Choroid plexus epithelial cell (primary cell): ENCODE data around the gene SAMD8.
"Not testable (repeated sequence)": the region's sequence is repeated elsewhere in the genome, so short reads cannot be mapped to it uniquely, and the experiment has no call there.

Source experiments
- DNase-seq: peaks from one replicate; pipeline ENCODE4 v3.0.0-alpha.2; 2010; ENCODE audit warnings: low read depth
- H3K4me3 ChIP-seq: 2 replicates; pipeline ENCODE4 v1.5.1; 2011; ENCODE audit warnings: low read depth, mild to moderate bottlenecking, control low read depth, low read length, moderate library complexity
- TF ChIP-seq, protein P1 (sequence below): conservative IDR thresholded peaks from 2 replicates; pipeline ENCODE4 v1.5.1; 2011; ENCODE audit warnings: low read depth, mild to moderate bottlenecking, control low read depth, inconsistent platforms, low read length, moderate library complexity

The SAMD8 gene

DNA sequence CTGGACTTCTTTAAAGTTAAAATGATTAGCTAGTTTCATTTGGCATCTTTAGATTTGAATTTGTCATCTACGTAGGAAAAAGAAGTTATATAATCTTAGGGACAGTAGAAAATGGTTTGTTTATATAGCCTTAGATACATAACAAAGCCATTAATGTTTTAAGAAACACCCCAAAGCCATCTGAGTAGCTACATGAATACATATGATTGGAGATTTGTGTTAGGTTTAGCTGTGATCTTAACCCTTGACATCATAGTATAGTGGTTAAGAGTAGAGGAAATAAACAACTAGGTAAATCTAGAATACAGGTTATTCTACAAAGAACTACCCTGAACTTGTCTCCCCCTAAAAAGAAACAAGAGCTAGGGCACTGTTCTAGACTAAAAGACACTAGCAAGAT, 18.1 kb downstream of the SAMD8 start:
- H3K4me3 ChIP-seq = no peak overlapping the region
- TF ChIP-seq, protein P1, sequence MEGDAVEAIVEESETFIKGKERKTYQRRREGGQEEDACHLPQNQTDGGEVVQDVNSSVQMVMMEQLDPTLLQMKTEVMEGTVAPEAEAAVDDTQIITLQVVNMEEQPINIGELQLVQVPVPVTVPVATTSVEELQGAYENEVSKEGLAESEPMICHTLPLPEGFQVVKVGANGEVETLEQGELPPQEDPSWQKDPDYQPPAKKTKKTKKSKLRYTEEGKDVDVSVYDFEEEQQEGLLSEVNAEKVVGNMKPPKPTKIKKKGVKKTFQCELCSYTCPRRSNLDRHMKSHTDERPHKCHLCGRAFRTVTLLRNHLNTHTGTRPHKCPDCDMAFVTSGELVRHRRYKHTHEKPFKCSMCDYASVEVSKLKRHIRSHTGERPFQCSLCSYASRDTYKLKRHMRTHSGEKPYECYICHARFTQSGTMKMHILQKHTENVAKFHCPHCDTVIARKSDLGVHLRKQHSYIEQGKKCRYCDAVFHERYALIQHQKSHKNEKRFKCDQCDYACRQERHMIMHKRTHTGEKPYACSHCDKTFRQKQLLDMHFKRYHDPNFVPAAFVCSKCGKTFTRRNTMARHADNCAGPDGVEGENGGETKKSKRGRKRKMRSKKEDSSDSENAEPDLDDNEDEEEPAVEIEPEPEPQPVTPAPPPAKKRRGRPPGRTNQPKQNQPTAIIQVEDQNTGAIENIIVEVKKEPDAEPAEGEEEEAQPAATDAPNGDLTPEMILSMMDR = no peak
- DNase-seq = no peak

DNA sequence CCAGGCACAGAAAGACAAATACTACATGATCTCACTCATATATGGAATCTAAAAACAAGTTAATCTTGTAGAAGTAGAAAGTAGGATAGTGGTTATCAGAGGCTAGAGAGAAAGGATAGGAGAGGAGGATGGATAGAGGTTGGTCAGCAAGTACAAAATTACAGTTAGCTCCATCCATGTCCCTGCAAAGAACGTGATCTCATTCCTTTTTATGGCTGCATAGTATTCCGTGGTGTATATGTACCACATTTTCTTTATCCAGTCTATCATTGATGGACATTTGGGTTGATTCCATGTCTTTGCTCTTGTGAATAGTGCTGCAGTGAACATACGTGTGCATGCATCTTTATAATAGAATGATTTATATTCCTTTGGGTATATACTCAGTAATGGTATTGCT, 22.2 kb downstream of the SAMD8 start:
- not testable (repeated sequence) for DNase-seq, H3K4me3 ChIP-seq

DNA sequence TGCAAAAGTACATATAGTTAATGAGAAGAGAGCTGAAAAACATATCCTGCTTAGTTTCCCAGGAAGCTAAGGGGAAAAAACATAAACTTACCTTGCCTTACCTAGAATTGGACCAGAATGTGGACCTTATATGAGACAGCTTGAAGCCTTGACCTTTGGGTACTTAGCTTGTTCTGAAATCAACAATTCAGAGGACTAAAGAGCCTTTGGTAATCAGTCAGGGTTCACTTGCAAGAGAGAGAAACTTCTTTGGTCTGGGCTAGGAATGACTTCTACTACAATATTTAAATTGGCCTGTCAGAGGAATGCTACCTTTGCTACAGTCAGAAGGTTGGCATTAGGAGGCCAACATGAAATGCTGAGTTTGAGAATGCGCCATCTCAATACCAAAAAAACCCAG, 24.9 kb downstream of the SAMD8 start:
- DNase-seq = no peak
- TF ChIP-seq, protein P1 = no peak

DNA sequence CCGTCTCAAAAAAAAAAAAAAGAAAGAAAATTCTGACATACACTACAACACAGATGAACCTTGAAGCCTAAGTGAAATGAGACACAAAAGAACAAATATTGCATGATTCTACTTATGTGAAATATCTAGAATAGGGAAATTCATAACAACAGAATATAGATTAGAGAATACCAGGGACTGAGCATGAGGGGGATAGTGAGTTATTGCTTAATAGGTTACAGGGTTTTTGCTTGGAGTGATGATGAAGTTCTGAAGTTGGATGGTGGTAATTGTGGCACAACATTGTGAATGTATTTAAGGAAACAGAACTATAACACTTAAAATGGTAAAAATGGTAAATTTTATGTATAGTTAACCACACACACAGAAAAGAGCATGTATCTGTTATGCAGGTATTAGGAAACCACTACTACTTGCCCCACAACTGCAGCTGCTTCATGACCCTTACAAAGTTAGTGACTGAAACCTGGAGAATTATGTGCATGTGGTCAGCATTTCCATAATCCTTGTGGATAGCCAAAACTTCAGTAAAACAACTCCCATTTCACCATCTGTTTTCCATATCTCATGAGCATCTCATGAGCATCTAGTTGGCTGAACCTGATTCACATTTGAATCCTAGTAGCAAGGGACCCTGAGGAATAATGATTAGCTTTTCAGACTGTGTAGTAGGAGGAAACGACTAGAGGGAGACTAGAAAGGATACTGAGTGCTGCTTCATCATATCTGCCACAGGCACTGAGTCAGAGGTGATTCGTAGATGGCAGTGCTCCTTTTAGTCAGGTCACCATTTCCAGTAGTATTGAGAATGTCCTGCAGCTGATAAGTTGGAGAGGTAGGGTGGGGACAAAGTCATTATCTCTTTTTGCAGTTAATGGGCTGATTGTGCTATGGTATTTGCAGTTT, 26.3 kb downstream of the SAMD8 start:
- H3K4me3 ChIP-seq = no peak overlapping the region
- TF ChIP-seq, protein P1 = no peak
- peak; percentile 37 for DNase-seq

More for the DNA sequence above, 24.9 kb downstream of the SAMD8 start:
- H3K4me3 ChIP-seq = no peak overlapping the region

DNA sequence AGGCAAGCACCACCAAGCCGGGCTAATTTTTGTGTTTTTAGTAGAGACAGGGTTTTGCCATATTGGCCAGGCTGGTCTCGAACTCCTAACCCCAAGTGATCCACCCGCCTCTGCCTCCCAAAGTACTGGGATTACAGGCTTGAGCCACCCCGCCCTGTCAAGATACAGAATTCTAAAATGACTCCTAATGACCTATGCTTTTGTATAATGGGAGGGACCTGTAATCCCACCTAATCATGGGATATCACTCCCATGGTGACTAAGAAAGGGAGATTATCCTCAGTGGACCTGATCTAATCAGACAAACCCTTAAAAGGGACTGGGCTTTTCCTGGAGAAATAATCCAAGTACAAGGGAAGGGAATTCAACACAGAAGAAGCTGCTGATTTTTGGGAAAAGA, 28.8 kb downstream of the SAMD8 start:
- no peak for DNase-seq
- TF ChIP-seq, protein P1 = no peak
- H3K4me3 ChIP-seq = no peak overlapping the region

DNA sequence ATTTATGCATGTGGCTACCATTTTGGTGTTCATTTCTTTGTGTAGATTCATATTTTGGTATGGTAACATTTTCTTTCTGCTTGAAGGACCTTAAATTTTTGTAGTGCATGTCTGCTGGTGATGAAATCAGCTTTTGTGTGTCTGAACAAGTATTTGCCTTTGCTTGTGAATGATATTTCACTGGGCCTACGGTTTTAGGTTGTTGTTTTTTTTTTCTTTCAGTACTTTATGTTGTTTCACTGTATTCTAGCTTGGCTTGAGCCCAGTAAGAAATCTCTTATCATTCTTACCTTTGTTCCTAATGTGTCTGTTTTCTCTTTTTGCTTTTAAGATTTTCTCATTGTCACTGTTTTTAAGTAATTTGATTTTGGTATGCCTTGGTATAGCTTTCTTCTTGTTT, 31.9 kb downstream of the SAMD8 start:
- TF ChIP-seq, protein P1 = no peak
- peak; percentile 67 for DNase-seq
- H3K4me3 ChIP-seq = no peak overlapping the region

DNA sequence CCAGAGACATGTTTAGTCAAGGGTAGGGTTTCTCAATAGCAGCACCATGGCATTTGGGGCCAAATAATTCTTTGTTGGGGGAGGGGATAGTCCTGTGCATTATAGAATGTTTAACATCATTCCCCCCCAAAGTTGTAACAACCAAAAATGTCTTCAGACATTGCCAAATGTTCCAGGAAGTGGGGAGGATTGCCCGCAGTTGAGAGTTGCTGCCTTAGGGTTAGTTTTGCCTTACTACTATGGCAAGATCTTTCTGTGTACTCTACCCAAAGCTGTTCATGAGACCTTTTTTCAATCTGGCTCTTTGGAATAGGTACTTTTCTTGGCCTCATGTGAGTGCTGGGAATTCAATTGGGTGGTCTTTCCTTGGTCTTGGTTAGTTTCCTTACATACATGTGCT, 34.1 kb downstream of the SAMD8 start:
- TF ChIP-seq, protein P1 = no peak
- DNase-seq = no peak
- H3K4me3 ChIP-seq = no peak overlapping the region
